Measurements from ENCODE around the gene CAMK2A. TPM values are rescaled to one million over a fixed set of nuclear protein-coding genes. Genes with fewer than 3 reads are reported as not detected.

The CAMK2A gene
- total RNA-seq, 6 experiments from 2014 or later: 0.09 to 0.64 (median 0.18) TPM

DNA sequence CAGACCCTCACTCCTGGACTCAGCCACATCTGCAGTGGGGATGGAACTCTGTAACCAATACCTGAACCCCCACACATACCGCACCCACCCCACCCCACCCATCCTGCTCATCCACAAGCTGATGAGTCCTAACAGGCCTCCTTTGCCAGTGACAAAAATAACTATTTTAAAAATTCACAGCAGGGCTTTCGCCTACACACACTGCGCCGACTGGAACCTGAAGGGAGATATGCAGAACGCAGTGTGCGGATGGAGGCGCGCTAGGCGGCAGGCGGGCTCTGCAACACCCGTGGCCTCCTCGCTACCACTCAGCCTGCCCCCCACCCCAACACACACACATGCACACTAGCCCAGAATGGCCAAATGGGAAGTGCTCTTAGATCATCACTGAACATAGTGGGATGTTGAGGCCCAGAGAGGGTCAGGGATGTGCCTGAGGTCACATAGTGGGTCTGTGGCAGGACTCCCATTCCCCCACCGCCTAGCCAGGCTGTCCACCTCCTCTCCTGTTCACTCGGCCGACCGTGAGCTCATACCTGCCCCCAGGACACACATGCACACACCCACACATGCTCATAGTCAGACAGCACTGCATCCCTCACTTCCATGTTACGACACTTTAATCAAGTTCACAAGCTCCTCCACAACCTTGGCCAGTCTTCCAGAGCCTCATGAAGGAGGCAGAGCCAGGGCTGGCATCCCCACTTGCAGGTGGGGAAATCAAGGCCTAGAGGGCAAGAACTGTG lies 6.3 kb upstream of the CAMK2A start:
- Mint-ChIP-seq H3K9me3 (no peaks in the 10 kb centered on the region), H3K4me3 (no peak overlapping the region), H3K27ac (peak overlapping the region; percentile 61), H3K4me1 (ENCODE audit: low read depth) (peaks cover 48% of the 10 kb centered on the region), H3K36me3 (ENCODE audit: low read depth) (no peaks in the 10 kb centered on the region), H3K27me3 (ENCODE audit: insufficient read depth) (no peaks in the 10 kb centered on the region; the same call in 1 of the 2 replicates)
- TF ChIP-seq, protein P1, sequence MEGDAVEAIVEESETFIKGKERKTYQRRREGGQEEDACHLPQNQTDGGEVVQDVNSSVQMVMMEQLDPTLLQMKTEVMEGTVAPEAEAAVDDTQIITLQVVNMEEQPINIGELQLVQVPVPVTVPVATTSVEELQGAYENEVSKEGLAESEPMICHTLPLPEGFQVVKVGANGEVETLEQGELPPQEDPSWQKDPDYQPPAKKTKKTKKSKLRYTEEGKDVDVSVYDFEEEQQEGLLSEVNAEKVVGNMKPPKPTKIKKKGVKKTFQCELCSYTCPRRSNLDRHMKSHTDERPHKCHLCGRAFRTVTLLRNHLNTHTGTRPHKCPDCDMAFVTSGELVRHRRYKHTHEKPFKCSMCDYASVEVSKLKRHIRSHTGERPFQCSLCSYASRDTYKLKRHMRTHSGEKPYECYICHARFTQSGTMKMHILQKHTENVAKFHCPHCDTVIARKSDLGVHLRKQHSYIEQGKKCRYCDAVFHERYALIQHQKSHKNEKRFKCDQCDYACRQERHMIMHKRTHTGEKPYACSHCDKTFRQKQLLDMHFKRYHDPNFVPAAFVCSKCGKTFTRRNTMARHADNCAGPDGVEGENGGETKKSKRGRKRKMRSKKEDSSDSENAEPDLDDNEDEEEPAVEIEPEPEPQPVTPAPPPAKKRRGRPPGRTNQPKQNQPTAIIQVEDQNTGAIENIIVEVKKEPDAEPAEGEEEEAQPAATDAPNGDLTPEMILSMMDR (IDR thresholded peaks at IDR 0.05): no peak
- DNase-seq: no peak

DNA sequence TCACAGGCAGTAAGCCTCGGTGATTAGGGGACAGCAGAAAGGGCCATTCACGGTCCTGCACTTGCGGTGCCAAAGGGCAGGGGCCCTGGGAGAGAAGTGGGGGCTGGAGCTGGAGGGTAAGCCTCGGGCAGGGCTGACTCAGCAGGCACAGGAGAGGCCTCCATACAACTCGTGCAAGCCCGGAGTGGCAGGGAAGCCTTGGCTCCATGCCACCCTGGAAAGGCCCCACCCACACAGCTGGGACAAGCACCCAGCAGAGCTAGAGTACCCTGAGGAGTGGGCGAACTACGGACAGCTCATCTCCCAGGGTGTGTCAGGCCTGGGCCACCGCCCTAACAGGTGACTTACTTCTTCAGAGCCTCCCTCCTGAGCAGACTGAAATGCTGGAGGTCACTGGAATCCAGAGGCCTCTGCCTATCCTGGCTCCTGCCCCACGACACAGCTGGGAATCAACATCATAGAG lies 5.6 kb upstream of the CAMK2A start:
- H3K4me3 Mint-ChIP-seq: no peak overlapping the region
- peak overlapping the region; percentile 61 for H3K27ac Mint-ChIP-seq
- peaks cover 41% of the 10 kb centered on the region for H3K4me1 Mint-ChIP-seq (ENCODE audit: low read depth)
- DNase-seq: peak; percentile 55
- H3K9me3 Mint-ChIP-seq: no peaks in the 10 kb centered on the region
- H3K27me3 Mint-ChIP-seq (ENCODE audit: insufficient read depth): no peaks in the 10 kb centered on the region; the same call in 1 of the 2 replicates
- TF ChIP-seq, protein P1 (IDR thresholded peaks at IDR 0.05): no peak
- H3K36me3 Mint-ChIP-seq (ENCODE audit: low read depth): no peaks in the 10 kb centered on the region

DNA sequence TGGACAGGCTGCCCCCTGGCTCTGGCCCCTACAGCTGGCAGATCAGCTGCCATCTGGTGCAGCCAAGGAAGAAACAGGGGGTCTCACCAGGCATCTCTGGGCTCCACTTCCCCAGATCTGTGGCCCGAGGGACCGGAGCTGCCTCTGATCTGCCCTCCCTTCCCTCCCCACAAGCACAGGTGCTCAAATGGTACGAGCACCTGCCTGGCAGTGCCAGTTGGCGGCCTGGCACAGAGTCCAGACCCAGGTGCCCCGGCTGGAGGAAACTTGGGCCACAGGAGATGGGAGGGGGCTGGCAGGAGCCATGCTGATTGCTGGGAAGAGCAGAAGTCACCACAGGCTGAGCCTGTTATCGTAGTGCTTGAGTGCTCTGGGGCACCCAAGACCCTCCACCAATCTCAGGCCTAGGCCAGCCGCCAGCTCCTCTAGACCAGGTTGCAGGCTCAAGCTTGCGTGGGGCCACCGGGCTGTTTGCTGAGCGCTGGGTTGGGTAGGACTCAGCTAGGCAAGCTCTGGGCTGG lies 5.0 kb upstream of the CAMK2A start:
- TF ChIP-seq, protein P1 (IDR thresholded peaks at IDR 0.05): no peak
- H3K9me3 Mint-ChIP-seq: no peaks in the 10 kb centered on the region
- no peak overlapping the region for H3K4me3 Mint-ChIP-seq
- H3K36me3 Mint-ChIP-seq (ENCODE audit: low read depth): no peaks in the 10 kb centered on the region
- H3K27me3 Mint-ChIP-seq (ENCODE audit: insufficient read depth): no peaks in the 10 kb centered on the region; the same call in 1 of the 2 replicates
- H3K27ac Mint-ChIP-seq: no peak overlapping the region
- DNase-seq: no peak
- H3K4me1 Mint-ChIP-seq (ENCODE audit: low read depth): peaks cover 35% of the 10 kb centered on the region

DNA sequence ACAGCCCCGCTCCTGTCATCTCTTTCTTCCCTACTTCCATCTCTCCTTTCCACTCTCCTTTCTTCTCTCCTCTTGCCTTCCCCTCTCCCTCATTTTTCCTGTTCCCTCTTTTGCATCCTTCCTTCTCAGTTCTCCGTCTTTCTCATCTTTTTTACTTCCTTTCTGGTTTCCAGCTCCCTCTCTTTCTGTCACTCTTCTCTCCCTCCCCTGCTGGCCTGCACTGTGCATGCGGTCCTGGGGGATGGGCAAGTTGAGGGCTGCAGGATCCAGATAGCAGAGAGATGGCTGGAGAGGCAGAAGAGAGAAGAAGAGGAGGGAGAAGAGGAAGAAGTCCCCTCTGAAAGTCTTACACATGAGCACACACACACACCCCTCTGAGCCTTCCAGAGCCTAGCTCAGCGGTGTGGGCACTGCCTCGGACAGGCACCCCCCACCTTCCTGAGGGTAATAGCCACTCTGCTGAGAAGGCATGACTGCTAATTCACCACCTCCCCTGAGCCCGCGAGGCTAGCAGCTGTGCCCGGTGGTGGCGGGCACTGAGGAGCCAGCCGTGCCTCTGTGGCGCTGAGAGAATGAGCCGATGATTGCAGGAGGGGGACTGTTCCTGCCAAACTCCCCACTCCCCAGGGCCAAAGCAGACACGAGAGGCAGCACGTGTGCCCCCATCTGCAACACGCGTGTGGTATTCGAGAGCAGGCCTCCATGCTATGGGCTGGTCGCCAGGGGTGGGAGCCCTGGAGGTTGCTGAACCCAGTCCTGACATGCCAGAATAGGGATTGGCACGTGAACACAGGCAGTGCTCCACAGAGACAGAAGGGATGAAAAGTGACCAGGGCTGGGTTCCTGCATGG lies 3.7 kb upstream of the CAMK2A start:
- Mint-ChIP-seq H3K9me3 (no peaks in the 10 kb centered on the region), H3K4me3 (no peak overlapping the region), H3K36me3 (ENCODE audit: low read depth) (no peaks in the 10 kb centered on the region), H3K27me3 (ENCODE audit: insufficient read depth) (no peaks in the 10 kb centered on the region; the same call in 1 of the 2 replicates), H3K4me1 (ENCODE audit: low read depth) (peaks cover 22% of the 10 kb centered on the region), H3K27ac (no peak overlapping the region)
- TF ChIP-seq, protein P1 (IDR thresholded peaks at IDR 0.05): no peak
- no peak for DNase-seq

Measured in HFFc6 (cell line).